WTC11 (cell line): ENCODE measurements around the gene F2R. TPM values are rescaled to one million over a fixed set of nuclear protein-coding genes. Genes with fewer than 3 reads are reported as not detected.

Experiments used
- ATAC-seq: fragments of 200-7000 bp; cut with Tn5 transposase; 2 replicates; pipeline ENCODE4 v1.10.0; 2021; ENCODE audit warnings: mild to moderate bottlenecking, moderate library complexity
- CTCF ChIA-PET: fragments of 300-600 bp; sonication (Branson Sonifier 250); formaldehyde crosslinking; loops from one replicate; lab custom pipeline; 2021; ENCODE audit warnings: antibody characterized with exemption; lab: Charles Lee
- POLR2A ChIA-PET: fragments of 350-600 bp; sonication (Branson Sonifier 250); formaldehyde crosslinking; loops from one replicate; lab custom pipeline; 2021; ENCODE audit warnings: antibody characterized with exemption; lab: Charles Lee
- DNase-seq: peaks from one replicate; pipeline ENCODE4 v3.0.0; 2021; ENCODE audit warnings: low spot score
- H3K27ac Mint-ChIP-seq: 2 replicates; pipeline ENCODE4 v1.8.0; 2021; ENCODE audit warnings: mixed read lengths
- H3K27me3 Mint-ChIP-seq: 2 replicates; pipeline ENCODE4 v1.8.0; 2021; ENCODE audit warnings: low read depth, mild to moderate bottlenecking, moderate library complexity, mixed read lengths
- H3K36me3 Mint-ChIP-seq: 2 replicates; pipeline ENCODE4 v1.8.0; 2021; ENCODE audit warnings: mixed read lengths
- H3K4me1 Mint-ChIP-seq: 2 replicates; pipeline ENCODE4 v1.8.0; 2022; ENCODE audit warnings: mixed read lengths
- H3K4me3 Mint-ChIP-seq: 2 replicates; pipeline ENCODE4 v1.8.0; 2021; ENCODE audit warnings: mild to moderate bottlenecking, moderate library complexity, mixed read lengths
- H3K9me3 Mint-ChIP-seq: 2 replicates; pipeline ENCODE4 v1.8.0; 2021; ENCODE audit warnings: mixed read lengths
- ATF2 ChIP-seq: sonication (generic); formaldehyde crosslinking; IDR thresholded peaks from 2 replicates; pipeline ENCODE4 v1.8.1; 2022; ENCODE audit warnings: low read depth, missing genetic modification reagents, borderline replicate concordance
- CREB1 ChIP-seq: sonication (generic); formaldehyde crosslinking; IDR thresholded peaks from 2 replicates; pipeline ENCODE4 v1.8.0; 2023; ENCODE audit warnings: mild to moderate bottlenecking, missing genetic modification reagents
- ESRRA ChIP-seq: sonication (generic); formaldehyde crosslinking; IDR thresholded peaks from 2 replicates; pipeline ENCODE4 v1.8.1; 2022; ENCODE audit warnings: mild to moderate bottlenecking, missing genetic modification reagents, borderline replicate concordance
- FOXJ3 ChIP-seq: sonication (generic); formaldehyde crosslinking; IDR thresholded peaks from 2 replicates; pipeline ENCODE4 v1.9.0; 2021; ENCODE audit warnings: missing genetic modification reagents, mild to moderate bottlenecking, borderline replicate concordance
- GABPB1 ChIP-seq: sonication (generic); formaldehyde crosslinking; IDR thresholded peaks from 2 replicates; pipeline ENCODE4 v1.8.1; 2023; ENCODE audit warnings: mild to moderate bottlenecking, missing genetic modification reagents
- JUN ChIP-seq: sonication (generic); formaldehyde crosslinking; IDR thresholded peaks from 2 replicates; pipeline ENCODE4 v1.8.0; 2023; ENCODE audit warnings: mild to moderate bottlenecking, missing genetic modification reagents
- NR1H2 ChIP-seq: sonication (generic); formaldehyde crosslinking; IDR thresholded peaks from 2 replicates; pipeline ENCODE4 v1.9.0; 2021; ENCODE audit warnings: mild to moderate bottlenecking, moderate library complexity, missing genetic modification reagents
- SMAD3 ChIP-seq: sonication (generic); formaldehyde crosslinking; IDR thresholded peaks from 2 replicates; pipeline ENCODE4 v1.8.0; 2022; ENCODE audit warnings: missing genetic modification reagents, mild to moderate bottlenecking, borderline replicate concordance
- SP1 ChIP-seq: sonication (generic); formaldehyde crosslinking; conservative IDR thresholded peaks from 2 replicates; pipeline ENCODE4 v1.8.1; 2022; ENCODE audit warnings: missing genetic modification reagents
- USF2 ChIP-seq: sonication (generic); formaldehyde crosslinking; IDR thresholded peaks from 2 replicates; pipeline ENCODE4 v1.8.1; 2023; ENCODE audit warnings: mild to moderate bottlenecking, missing genetic modification reagents, moderate library complexity
- ZNF232 ChIP-seq: sonication (generic); formaldehyde crosslinking; IDR thresholded peaks from 2 replicates; pipeline ENCODE4 v1.8.0; 2022; ENCODE audit warnings: mild to moderate bottlenecking, missing genetic modification reagents
- ZNF281 ChIP-seq: sonication (generic); formaldehyde crosslinking; IDR thresholded peaks from 2 replicates; pipeline ENCODE4 v1.8.0; 2023; ENCODE audit warnings: mild to moderate bottlenecking, missing genetic modification reagents
- ZNF423 ChIP-seq: fragments of 250-450 bp; sonication (Bioruptor Pico); IDR thresholded peaks from 2 replicates; pipeline ENCODE4 v2.1.2; 2022; ENCODE audit warnings: mild to moderate bottlenecking, moderate library complexity
- total RNA-seq: library from RNA; stranded (reverse); gene quantifications from 3 replicates; pipeline ENCODE4 v1.2.3, GENCODE V29; 2021
- TF ChIP-seq, protein P1 (sequence below): fragments of 250-450 bp; sonication (Bioruptor Pico); IDR thresholded peaks from 2 replicates; pipeline ENCODE4 v1.9.0; 2021; ENCODE audit warnings: mild to moderate bottlenecking, borderline replicate concordance

Gene F2R
- total RNA-seq, 1 experiment from 2014 or later: 18.4 TPM

GRCh38 chr5:76717222-76718083 is 1.5 kb downstream of the F2R start:
- Mint-ChIP-seq H3K9me3 (no peaks in the 10 kb centered on the region), H3K4me1 (peaks cover 28% of the 10 kb centered on the region), H3K27ac (no peak overlapping the region), H3K4me3 (peak overlapping the region; percentile 89), H3K36me3 (no peaks in the 10 kb centered on the region), H3K27me3 (peaks cover 34% of the 10 kb centered on the region)
- ATAC-seq (no peak), DNase-seq (no peak)
- no peak for TF ChIP-seq SMAD3 (CRISPR knock-in tag)
- no peak for TF ChIP-seq ESRRA
- no peak for TF ChIP-seq ZNF281 (CRISPR knock-in tag)
- no peak for TF ChIP-seq SP1 (CRISPR knock-in tag)
- no peak for TF ChIP-seq ZNF232 (CRISPR knock-in tag)
- no peak for TF ChIP-seq USF2 (CRISPR knock-in tag)
- POLR2A ChIA-PET: no interaction called here
- CTCF ChIA-PET: interaction anchor here (0.6 to 3.0 kb wide), 4 partner anchors 57 to 151 kb away, joined by 3 to 19 read pairs (median 4); partner anchors contain the start of gene F2RL1

DNA sequence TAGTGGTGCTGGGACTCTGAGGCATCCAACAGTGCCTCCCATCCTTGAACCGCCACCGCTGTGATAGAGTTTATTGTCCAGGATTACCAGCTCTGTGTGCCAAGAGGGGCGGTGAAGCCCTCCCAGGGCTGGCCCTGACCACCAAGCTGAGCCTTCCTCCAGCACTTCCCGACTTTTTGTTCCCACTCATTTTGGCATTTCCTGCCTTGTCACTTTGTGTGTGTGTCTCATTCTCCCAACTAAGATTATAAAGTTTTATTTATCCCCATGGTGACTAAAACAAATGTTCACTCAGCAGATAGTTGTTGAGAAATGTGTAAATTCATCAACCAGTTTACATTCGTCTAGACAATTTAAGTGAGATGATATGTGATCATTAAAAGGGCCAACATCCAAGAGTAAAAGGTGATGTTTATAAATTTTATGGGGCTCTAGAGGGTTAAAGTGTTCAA is 2.5 kb downstream of the F2R start:
- Mint-ChIP-seq H3K27ac (no peak overlapping the region), H3K36me3 (no peaks in the 10 kb centered on the region)
- TF ChIP-seq NR1H2 (CRISPR knock-in tag) (no peak), FOXJ3 (CRISPR knock-in tag) (no peak), JUN (CRISPR knock-in tag) (no peak), GABPB1 (CRISPR knock-in tag) (no peak), CREB1 (no peak), ZNF423 (CRISPR knock-in tag) (no peak), ATF2 (CRISPR knock-in tag) (no peak)
- TF ChIP-seq, protein P1, sequence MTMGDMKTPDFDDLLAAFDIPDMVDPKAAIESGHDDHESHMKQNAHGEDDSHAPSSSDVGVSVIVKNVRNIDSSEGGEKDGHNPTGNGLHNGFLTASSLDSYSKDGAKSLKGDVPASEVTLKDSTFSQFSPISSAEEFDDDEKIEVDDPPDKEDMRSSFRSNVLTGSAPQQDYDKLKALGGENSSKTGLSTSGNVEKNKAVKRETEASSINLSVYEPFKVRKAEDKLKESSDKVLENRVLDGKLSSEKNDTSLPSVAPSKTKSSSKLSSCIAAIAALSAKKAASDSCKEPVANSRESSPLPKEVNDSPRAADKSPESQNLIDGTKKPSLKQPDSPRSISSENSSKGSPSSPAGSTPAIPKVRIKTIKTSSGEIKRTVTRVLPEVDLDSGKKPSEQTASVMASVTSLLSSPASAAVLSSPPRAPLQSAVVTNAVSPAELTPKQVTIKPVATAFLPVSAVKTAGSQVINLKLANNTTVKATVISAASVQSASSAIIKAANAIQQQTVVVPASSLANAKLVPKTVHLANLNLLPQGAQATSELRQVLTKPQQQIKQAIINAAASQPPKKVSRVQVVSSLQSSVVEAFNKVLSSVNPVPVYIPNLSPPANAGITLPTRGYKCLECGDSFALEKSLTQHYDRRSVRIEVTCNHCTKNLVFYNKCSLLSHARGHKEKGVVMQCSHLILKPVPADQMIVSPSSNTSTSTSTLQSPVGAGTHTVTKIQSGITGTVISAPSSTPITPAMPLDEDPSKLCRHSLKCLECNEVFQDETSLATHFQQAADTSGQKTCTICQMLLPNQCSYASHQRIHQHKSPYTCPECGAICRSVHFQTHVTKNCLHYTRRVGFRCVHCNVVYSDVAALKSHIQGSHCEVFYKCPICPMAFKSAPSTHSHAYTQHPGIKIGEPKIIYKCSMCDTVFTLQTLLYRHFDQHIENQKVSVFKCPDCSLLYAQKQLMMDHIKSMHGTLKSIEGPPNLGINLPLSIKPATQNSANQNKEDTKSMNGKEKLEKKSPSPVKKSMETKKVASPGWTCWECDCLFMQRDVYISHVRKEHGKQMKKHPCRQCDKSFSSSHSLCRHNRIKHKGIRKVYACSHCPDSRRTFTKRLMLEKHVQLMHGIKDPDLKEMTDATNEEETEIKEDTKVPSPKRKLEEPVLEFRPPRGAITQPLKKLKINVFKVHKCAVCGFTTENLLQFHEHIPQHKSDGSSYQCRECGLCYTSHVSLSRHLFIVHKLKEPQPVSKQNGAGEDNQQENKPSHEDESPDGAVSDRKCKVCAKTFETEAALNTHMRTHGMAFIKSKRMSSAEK: no peak
- TF ChIP-seq, all 79 proteins: peak for 0
- Mint-ChIP-seq H3K27me3 (peaks cover 30% of the 10 kb centered on the region), H3K4me3 (no peak overlapping the region), H3K9me3 (no peaks in the 10 kb centered on the region), H3K4me1 (peaks cover 28% of the 10 kb centered on the region)
- ATAC-seq: no peak
- no peak for DNase-seq
- CTCF ChIA-PET: interaction anchor here (3.0 kb wide), 1 partner anchor 56 kb away, joined by 19 read pairs; no protein-coding TSS in a partner anchor
- POLR2A ChIA-PET: no interaction called here
